Keratinocyte (primary cell): Measurements from ENCODE around the gene GRK4. TPM values are rescaled to one million over a fixed set of nuclear protein-coding genes. Genes with fewer than 3 reads are reported as not detected.

Experiments
- DNase-seq: peaks from one replicate; pipeline ENCODE4 v3.0.0-alpha.2; 2011; ENCODE audit warnings: low read depth, missing footprints, low spot score
- FAIRE-seq: peaks from 2 replicates; lab custom pipeline; 2011; peaks lifted over from hg19 to GRCh38; lab: Jason Lieb, UNC
- H2AFZ ChIP-seq: 2 replicates; pipeline ENCODE4 v1.6.0; 2012; ENCODE audit warnings: low read length, control low read depth, inconsistent platforms; ENCODE audit not compliant: control insufficient read depth
- H3K27ac ChIP-seq: 2 replicates; pipeline ENCODE4 v1.5.1; 2011; ENCODE audit warnings: low read length; ENCODE audit not compliant: control insufficient read depth, insufficient read depth
- H3K27me3 ChIP-seq: 3 replicates; pipeline ENCODE4 v1.6.0; 2011; ENCODE audit warnings: low read length; ENCODE audit not compliant: control insufficient read depth, insufficient read depth; ENCODE audit errors: extremely low read depth
- H3K36me3 ChIP-seq, 2 experiments: 2 replicates in 1 of 2; 3 replicates in 1 of 2; pipeline ENCODE4 v1.5.1; 2011; ENCODE audit warnings: low read length in 2 of 2, mild to moderate bottlenecking in 1 of 2; ENCODE audit not compliant: control insufficient read depth in 2 of 2, insufficient read depth in 2 of 2; ENCODE audit errors: extremely low read depth in 1 of 2
- H3K4me1 ChIP-seq: 3 replicates; pipeline ENCODE4 v1.5.1; 2011; ENCODE audit warnings: low read length; ENCODE audit not compliant: control insufficient read depth, insufficient read depth; ENCODE audit errors: extremely low read depth
- H3K4me2 ChIP-seq: 3 replicates; pipeline ENCODE4 v1.6.0; 2011; ENCODE audit warnings: low read depth, low read length; ENCODE audit not compliant: control insufficient read depth, insufficient read depth; ENCODE audit errors: extremely low read depth
- H3K4me3 ChIP-seq, 3 experiments: fragments of 200-600 bp in 1 of 3; sonication (generic) in 1 of 3; 2 replicates in 2 of 3; 3 replicates in 1 of 3; pipeline ENCODE4 v1.5.1; 2011 to 2016; ENCODE audit warnings: low read length in 3 of 3, mild to moderate bottlenecking in 3 of 3, control low read depth in 2 of 3, inconsistent platforms in 1 of 3, low read depth in 1 of 3, mixed read lengths in 1 of 3, mixed run types in 1 of 3, moderate library complexity in 1 of 3; ENCODE audit not compliant: control insufficient read depth in 2 of 3, insufficient read depth in 2 of 3; ENCODE audit errors: extremely low read depth in 1 of 3
- H3K79me2 ChIP-seq: 2 replicates; pipeline ENCODE4 v1.6.0; 2012; ENCODE audit warnings: low read length; ENCODE audit not compliant: control insufficient read depth, insufficient read depth
- H3K9ac ChIP-seq: 3 replicates; pipeline ENCODE4 v1.6.0; 2011; ENCODE audit warnings: low read length; ENCODE audit not compliant: control insufficient read depth, insufficient read depth; ENCODE audit errors: extremely low read depth
- H3K9me1 ChIP-seq: 3 replicates; pipeline ENCODE4 v1.6.0; 2011; ENCODE audit warnings: low read length; ENCODE audit not compliant: control insufficient read depth, insufficient read depth; ENCODE audit errors: extremely low read depth
- H3K9me3 ChIP-seq: 2 replicates; pipeline ENCODE4 v1.5.1; 2012; ENCODE audit warnings: low read depth, low read length; ENCODE audit not compliant: control insufficient read depth
- H4K20me1 ChIP-seq: 3 replicates; pipeline ENCODE4 v1.6.0; 2011; ENCODE audit warnings: low read length; ENCODE audit not compliant: control insufficient read depth, insufficient read depth; ENCODE audit errors: extremely low read depth
- EZH2 ChIP-seq: IDR thresholded peaks from one replicate; pipeline ENCODE4 v1.6.1; 2012; ENCODE audit warnings: inconsistent platforms, mild to moderate bottlenecking, low read length, moderate library complexity
- dilution Hi-C: fragments of 300-500 bp; cut with MboI; formaldehyde crosslinking; loops from one replicate; pipeline ENCODE4 v1.7.0; 2020; ENCODE audit warnings: low sequenced_read_pairs; ENCODE audit not compliant: extremely low pct_ligation_motif_present
- polyA plus RNA-seq, 5 experiments: library from polyadenylated mRNA; depleted of rRNA in 3 of 5; stranded (reverse) in 3 of 5; stranded (forward) in 1 of 5; unstranded in 1 of 5; fragments of >200 nt; gene quantifications; 1 replicate in 1 of 5; 2 replicates in 3 of 5; 3 replicates in 1 of 5; pipeline versions ENCODE4 v1.2.1 to v1.2.3, GENCODE V29; 2011 to 2012; ENCODE audit warnings: missing spikeins in 2 of 5, low read depth in 1 of 5, low replicate concordance in 1 of 5
- TF ChIP-seq, protein P1 (sequence below), 3 experiments: IDR thresholded peaks in 1 of 3; conservative IDR thresholded peaks in 1 of 3; optimal IDR thresholded peaks in 1 of 3; 2 replicates in 2 of 3; 3 replicates in 1 of 3; pipeline versions ENCODE3 to v1.5.1; 2011; ENCODE audit warnings: low read length in 3 of 3, mild to moderate bottlenecking in 3 of 3, moderate library complexity in 2 of 3, control low read depth in 1 of 3, inconsistent platforms in 1 of 3; ENCODE audit not compliant: insufficient read depth in 2 of 3; ENCODE audit errors: extremely low read depth in 1 of 3

GRK4 gene
- polyA plus RNA-seq, 1 donor (not counting 4 experiments of a cell fraction or from before 2014, with no cell fraction given): 4.3 TPM

DNA sequence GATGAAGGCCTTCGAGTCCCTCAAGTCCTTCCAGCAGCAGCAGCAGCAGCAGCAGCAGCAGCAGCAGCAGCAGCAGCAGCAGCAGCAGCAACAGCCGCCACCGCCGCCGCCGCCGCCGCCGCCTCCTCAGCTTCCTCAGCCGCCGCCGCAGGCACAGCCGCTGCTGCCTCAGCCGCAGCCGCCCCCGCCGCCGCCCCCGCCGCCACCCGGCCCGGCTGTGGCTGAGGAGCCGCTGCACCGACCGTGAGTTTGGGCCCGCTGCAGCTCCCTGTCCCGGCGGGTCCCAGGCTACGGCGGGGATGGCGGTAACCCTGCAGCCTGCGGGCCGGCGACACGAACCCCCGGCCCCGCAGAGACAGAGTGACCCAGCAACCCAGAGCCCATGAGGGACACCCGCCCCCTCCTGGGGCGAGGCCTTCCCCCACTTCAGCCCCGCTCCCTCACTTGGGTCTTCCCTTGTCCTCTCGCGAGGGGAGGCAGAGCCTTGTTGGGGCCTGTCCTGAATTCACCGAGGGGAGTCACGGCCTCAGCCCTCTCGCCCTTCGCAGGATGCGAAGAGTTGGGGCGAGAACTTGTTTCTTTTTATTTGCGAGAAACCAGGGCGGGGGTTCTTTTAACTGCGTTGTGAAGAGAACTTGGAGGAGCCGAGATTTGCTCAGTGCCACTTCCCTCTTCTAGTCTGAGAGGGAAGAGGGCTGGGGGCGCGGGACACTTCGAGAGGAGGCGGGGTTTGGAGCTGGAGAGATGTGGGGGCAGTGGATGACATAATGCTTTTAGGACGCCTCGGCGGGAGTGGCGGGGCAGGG, 111.7 kb downstream of the GRK4 start:
- H3K9me3 ChIP-seq: no peaks in the 10 kb centered on the region
- no peaks in the 10 kb centered on the region for H3K36me3 ChIP-seq
- FAIRE-seq: no peak
- H2AFZ ChIP-seq: peak overlapping the region; percentile 71
- H3K4me2 ChIP-seq: peak overlapping the region; percentile 96
- H3K27me3 ChIP-seq: no peaks in the 10 kb centered on the region
- DNase-seq: no peak
- no peaks in the 10 kb centered on the region for H3K9me1 ChIP-seq
- H3K27ac ChIP-seq: peak overlapping the region; percentile 86
- H3K9ac ChIP-seq: peak overlapping the region; percentile 95
- no peak for TF ChIP-seq EZH2
- TF ChIP-seq, protein P1, sequence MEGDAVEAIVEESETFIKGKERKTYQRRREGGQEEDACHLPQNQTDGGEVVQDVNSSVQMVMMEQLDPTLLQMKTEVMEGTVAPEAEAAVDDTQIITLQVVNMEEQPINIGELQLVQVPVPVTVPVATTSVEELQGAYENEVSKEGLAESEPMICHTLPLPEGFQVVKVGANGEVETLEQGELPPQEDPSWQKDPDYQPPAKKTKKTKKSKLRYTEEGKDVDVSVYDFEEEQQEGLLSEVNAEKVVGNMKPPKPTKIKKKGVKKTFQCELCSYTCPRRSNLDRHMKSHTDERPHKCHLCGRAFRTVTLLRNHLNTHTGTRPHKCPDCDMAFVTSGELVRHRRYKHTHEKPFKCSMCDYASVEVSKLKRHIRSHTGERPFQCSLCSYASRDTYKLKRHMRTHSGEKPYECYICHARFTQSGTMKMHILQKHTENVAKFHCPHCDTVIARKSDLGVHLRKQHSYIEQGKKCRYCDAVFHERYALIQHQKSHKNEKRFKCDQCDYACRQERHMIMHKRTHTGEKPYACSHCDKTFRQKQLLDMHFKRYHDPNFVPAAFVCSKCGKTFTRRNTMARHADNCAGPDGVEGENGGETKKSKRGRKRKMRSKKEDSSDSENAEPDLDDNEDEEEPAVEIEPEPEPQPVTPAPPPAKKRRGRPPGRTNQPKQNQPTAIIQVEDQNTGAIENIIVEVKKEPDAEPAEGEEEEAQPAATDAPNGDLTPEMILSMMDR (optimal IDR thresholded peaks at IDR 0.05 in 1 of 3, IDR thresholded peaks at IDR 0.05 in 1 of 3, conservative IDR thresholded peaks at IDR 0.05 in 1 of 3; ENCODE audit: extremely low read depth in 1 of 3, insufficient read depth in 2 of 3, low read length in 3 of 3): no peak
- peaks cover 8% of the 10 kb centered on the region for H3K4me1 ChIP-seq
- peaks cover 47% of the 10 kb centered on the region for H3K79me2 ChIP-seq
- H4K20me1 ChIP-seq: no peaks in the 10 kb centered on the region
- dilution Hi-C loops: no loop called here
- H3K4me3 ChIP-seq: peak overlapping the region; percentile 76 to 84 (median 83)

DNA sequence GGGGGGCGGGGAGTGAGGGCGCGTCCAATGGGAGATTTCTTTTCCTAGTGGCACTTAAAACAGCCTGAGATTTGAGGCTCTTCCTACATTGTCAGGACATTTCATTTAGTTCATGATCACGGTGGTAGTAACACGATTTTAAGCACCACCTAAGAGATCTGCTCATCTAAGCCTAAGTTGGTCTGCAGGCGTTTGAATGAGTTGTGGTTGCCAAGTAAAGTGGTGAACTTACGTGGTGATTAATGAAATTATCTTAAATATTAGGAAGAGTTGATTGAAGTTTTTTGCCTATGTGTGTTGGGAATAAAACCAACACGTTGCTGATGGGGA, 112.2 kb downstream of the GRK4 start:
- H4K20me1 ChIP-seq: no peaks in the 10 kb centered on the region
- H3K36me3 ChIP-seq: no peaks in the 10 kb centered on the region
- DNase-seq (no peak), FAIRE-seq (no peak)
- H3K79me2 ChIP-seq: peaks cover 53% of the 10 kb centered on the region
- peak overlapping the region; percentile 86 for H3K27ac ChIP-seq
- H3K4me1 ChIP-seq: peaks cover 8% of the 10 kb centered on the region
- no peaks in the 10 kb centered on the region for H3K27me3 ChIP-seq
- H3K9ac ChIP-seq: peak overlapping the region; percentile 95
- TF ChIP-seq, protein P1 (optimal IDR thresholded peaks at IDR 0.05 in 1 of 3, IDR thresholded peaks at IDR 0.05 in 1 of 3, conservative IDR thresholded peaks at IDR 0.05 in 1 of 3; ENCODE audit: extremely low read depth in 1 of 3, insufficient read depth in 2 of 3, low read length in 3 of 3): no peak
- no peak for TF ChIP-seq EZH2
- peak overlapping the region; percentile 76 to 84 (median 83) for H3K4me3 ChIP-seq
- no peak overlapping the region for H2AFZ ChIP-seq
- H3K9me3 ChIP-seq: no peaks in the 10 kb centered on the region
- no peaks in the 10 kb centered on the region for H3K9me1 ChIP-seq
- dilution Hi-C loops: no loop called here
- peak overlapping the region; percentile 96 for H3K4me2 ChIP-seq
